A549 (cell line): Measurements from ENCODE around the gene RPAP3. TPM values are rescaled to one million over a fixed set of nuclear protein-coding genes. Genes with fewer than 3 reads are reported as not detected.

Experiments used
- ATAC-seq, 2 experiments: fragments of 200-7000 bp in 1 of 2; fragments of >200 bp in 1 of 2; cut with Nextera tagmentation in 1 of 2; cut with Tn5 transposase in 1 of 2; 3 replicates each; pipeline versions ENCODE4 v1.8.0 to v1.9.1; 2018 to 2020; ENCODE audit warnings: mild to moderate bottlenecking in 1 of 2, moderate library complexity in 1 of 2
- CTCF ChIA-PET: fragments of 300-600 bp; sonication (Branson Sonifier 250); formaldehyde crosslinking; extraction: SDS; loops from one replicate; lab custom pipeline; 2021; ENCODE audit warnings: antibody characterized with exemption, inconsistent platforms; lab: Yijun Ruan, JAX
- POLR2A ChIA-PET: fragments of 350-600 bp; formaldehyde crosslinking; extraction: SDS; loops from one replicate; lab custom pipeline; 2021; ENCODE audit warnings: antibody characterized with exemption, inconsistent platforms; lab: Yijun Ruan, JAX
- DNase-seq, 2 experiments: peaks; one replicate each; pipeline versions ENCODE4 v3.0.0 to v3.0.0-alpha.2; 2011 to 2016; ENCODE audit warnings: low read depth in 1 of 2, low spot score in 1 of 2
- FAIRE-seq: peaks from 2 replicates; lab custom pipeline; 2011; peaks lifted over from hg19 to GRCh38; lab: Jason Lieb, UNC
- H3K27ac ChIP-seq, 2 experiments: fragments of >200 bp; sonication (Bioruptor Twin); formaldehyde crosslinking; 3 replicates each; pipeline ENCODE4 v1.5.1; 2016 to 2017
- H3K4me1 ChIP-seq: fragments of >200 bp; sonication (Bioruptor Twin); formaldehyde crosslinking; 3 replicates; pipeline ENCODE4 v1.6.1; 2016
- H3K4me2 ChIP-seq: fragments of >200 bp; sonication (Bioruptor Twin); formaldehyde crosslinking; 3 replicates; pipeline ENCODE4 v1.6.1; 2016
- H3K4me3 ChIP-seq: fragments of >200 bp; sonication (Bioruptor Twin); formaldehyde crosslinking; 3 replicates; pipeline ENCODE4 v1.5.1; 2016
- H3K9me3 ChIP-seq: fragments of >200 bp; sonication (Bioruptor Twin); formaldehyde crosslinking; 3 replicates; pipeline ENCODE4 v1.6.1; 2016
- CBX2 ChIP-seq: fragments of 200-600 bp; sonication (generic); IDR thresholded peaks from 2 replicates; pipeline ENCODE4 v1.6.1; 2016; ENCODE audit warnings: low read depth, mild to moderate bottlenecking, borderline replicate concordance
- CEBPB ChIP-seq, 2 experiments: fragments of >200 bp in 1 of 2; sonication (Bioruptor Twin) in 1 of 2; formaldehyde crosslinking in 1 of 2; IDR thresholded peaks; 2 replicates each; pipeline ENCODE4 v1.6.1; 2012 to 2016
- EHF ChIP-seq: fragments of 250-450 bp; sonication (Bioruptor Pico); IDR thresholded peaks from 2 replicates; pipeline ENCODE4 v1.5.0; 2020; ENCODE audit warnings: mild to moderate bottlenecking
- EP300 ChIP-seq, 2 experiments: fragments of >200 bp; sonication (Bioruptor Twin); formaldehyde crosslinking; IDR thresholded peaks; 2 replicates in 1 of 2; 3 replicates in 1 of 2; pipeline ENCODE4 v1.6.1; 2016 to 2017
- ESRRA ChIP-seq: fragments of 150-350 bp; IDR thresholded peaks from 2 replicates; pipeline ENCODE4 v1.6.1; 2014; ENCODE audit warnings: mild to moderate bottlenecking, low read length, borderline replicate concordance
- FOSL2 ChIP-seq, 2 experiments: fragments of 450-650 bp in 1 of 2; fragments of >200 bp in 1 of 2; sonication (Bioruptor Twin) in 1 of 2; formaldehyde crosslinking; IDR thresholded peaks; 2 replicates each; pipeline versions ENCODE4 v1.5.0 to v1.6.1; 2016 to 2020; ENCODE audit warnings: mild to moderate bottlenecking in 1 of 2, moderate library complexity in 1 of 2
- GATA3 ChIP-seq: IDR thresholded peaks from 2 replicates; pipeline ENCODE4 v1.6.1; 2012; ENCODE audit warnings: borderline replicate concordance
- HDAC2 ChIP-seq: fragments of 200-600 bp; sonication (generic); IDR thresholded peaks from 2 replicates; pipeline ENCODE4 v1.6.1; 2016
- HEYL ChIP-seq: fragments of 250-450 bp; sonication (Bioruptor Pico); IDR thresholded peaks from 2 replicates; pipeline ENCODE4 v1.8.0; 2021; ENCODE audit warnings: mild to moderate bottlenecking, moderate library complexity
- JUNB ChIP-seq: fragments of >200 bp; sonication (Bioruptor Twin); formaldehyde crosslinking; IDR thresholded peaks from 2 replicates; pipeline ENCODE4 v1.6.1; 2016
- KDM1A ChIP-seq: fragments of 200-600 bp; sonication (generic); IDR thresholded peaks from 2 replicates; pipeline ENCODE4 v1.6.1; 2016; ENCODE audit warnings: low read depth, mild to moderate bottlenecking
- KDM5A ChIP-seq: fragments of 200-600 bp; sonication (generic); IDR thresholded peaks from 2 replicates; pipeline ENCODE4 v1.6.1; 2016; ENCODE audit warnings: antibody characterized with exemption, mild to moderate bottlenecking
- MAFK ChIP-seq: fragments of 450-650 bp; IDR thresholded peaks from 2 replicates; pipeline ENCODE4 v1.6.1; 2014; ENCODE audit not compliant: partially characterized antibody
- MAZ ChIP-seq: fragments of 150-350 bp; IDR thresholded peaks from 2 replicates; pipeline ENCODE4 v1.6.1; 2014; ENCODE audit warnings: antibody characterized with exemption, low read depth, low read length, borderline replicate concordance
- MYC ChIP-seq: IDR thresholded peaks from 2 replicates; pipeline ENCODE4 v1.6.1; 2012; ENCODE audit warnings: mild to moderate bottlenecking, inconsistent platforms, low read length, improper control_type of control experiment, borderline replicate concordance
- PHF8 ChIP-seq: fragments of 200-600 bp; sonication (generic); IDR thresholded peaks from 2 replicates; pipeline ENCODE4 v1.6.1; 2016; ENCODE audit warnings: low read depth, mild to moderate bottlenecking, antibody characterized with exemption, moderate library complexity, borderline replicate concordance
- POLR2A ChIP-seq: IDR thresholded peaks from 2 replicates; pipeline ENCODE4 v1.6.1; 2012; ENCODE audit warnings: mild to moderate bottlenecking, low read length
- POLR2AphosphoS2 ChIP-seq: conservative IDR thresholded peaks from 2 replicates; pipeline ENCODE4 v1.6.1; 2012; ENCODE audit warnings: low read length, improper control_type of control experiment, inconsistent platforms
- RAD21 ChIP-seq, 2 experiments: fragments of >200 bp in 1 of 2; sonication (Bioruptor Twin) in 1 of 2; formaldehyde crosslinking in 1 of 2; IDR thresholded peaks in 1 of 2; conservative IDR thresholded peaks in 1 of 2; 2 replicates in 1 of 2; 3 replicates in 1 of 2; pipeline ENCODE4 v1.6.1; 2012 to 2018; ENCODE audit warnings: inconsistent platforms in 1 of 2
- RCOR1 ChIP-seq: fragments of 150-350 bp; IDR thresholded peaks from 2 replicates; pipeline ENCODE4 v1.6.1; 2014; ENCODE audit warnings: antibody characterized with exemption, low read length, low read depth
- RNF2 ChIP-seq: fragments of 200-600 bp; sonication (generic); IDR thresholded peaks from 2 replicates; pipeline ENCODE4 v1.6.1; 2016; ENCODE audit warnings: low read depth, mild to moderate bottlenecking, antibody characterized with exemption, moderate library complexity, borderline replicate concordance
- SMC3 ChIP-seq: fragments of >200 bp; sonication (Bioruptor Twin); formaldehyde crosslinking; IDR thresholded peaks from 3 replicates; pipeline ENCODE4 v1.6.1; 2018; ENCODE audit warnings: inconsistent platforms
- SREBF2 ChIP-seq: fragments of 450-650 bp; IDR thresholded peaks from 2 replicates; pipeline ENCODE4 v1.6.1; 2014; ENCODE audit warnings: mild to moderate bottlenecking, moderate library complexity
- TP53 ChIP-seq: fragments of 250-450 bp; sonication (Bioruptor Pico); IDR thresholded peaks from 2 replicates; pipeline ENCODE4 v1.5.0; 2021; ENCODE audit warnings: mild to moderate bottlenecking, moderate library complexity
- ZC3H11A ChIP-seq: fragments of 450-650 bp; IDR thresholded peaks from 2 replicates; pipeline ENCODE4 v1.6.1; 2014; ENCODE audit warnings: antibody characterized with exemption, mild to moderate bottlenecking
- ZFP36 ChIP-seq: fragments of 450-650 bp; IDR thresholded peaks from 2 replicates; pipeline ENCODE4 v1.6.1; 2014; ENCODE audit warnings: borderline replicate concordance; ENCODE audit not compliant: partially characterized antibody
- ZNF302 ChIP-seq: fragments of 250-450 bp; sonication (Bioruptor Pico); IDR thresholded peaks from 2 replicates; pipeline ENCODE4 v1.9.0; 2021; ENCODE audit warnings: inconsistent platforms, mild to moderate bottlenecking, moderate library complexity
- WGBS: methylation state at CpG from one replicate; pipeline ENCODE4 v1.1.6; 2017; ENCODE audit errors: missing lambda C conversion rate; 5-methylcytosine and 5-hydroxymethylcytosine counted together
- polyA plus RNA-seq, 4 experiments: library from polyadenylated mRNA; depleted of rRNA in 3 of 4; stranded (reverse); fragments of >200 nt; fragmentation: RNase III in 1 of 4; extraction: RNeasy Plus Mini Kit Qiagen cat#74134 plus additional on column Dnase treatment in 1 of 4; gene quantifications; 2 replicates in 3 of 4; 3 replicates in 1 of 4; pipeline ENCODE4 v1.2.3, GENCODE V29; 2011 to 2017
- TF ChIP-seq, protein P1 (sequence below): IDR thresholded peaks from 2 replicates; pipeline ENCODE4 v1.6.1; 2012
- TF ChIP-seq, protein P2 (sequence below): IDR thresholded peaks from 2 replicates; pipeline ENCODE4 v1.6.1; 2012
- TF ChIP-seq, protein P3 (sequence below): fragments of >200 bp; sonication (Bioruptor Twin); formaldehyde crosslinking; IDR thresholded peaks from 3 replicates; pipeline ENCODE4 v1.5.1; 2016

The RPAP3 gene
- polyA plus RNA-seq, 2 of the 4 experiments (the other 2 are of a cell fraction), result 51.6 to 74.6 TPM

DNA sequence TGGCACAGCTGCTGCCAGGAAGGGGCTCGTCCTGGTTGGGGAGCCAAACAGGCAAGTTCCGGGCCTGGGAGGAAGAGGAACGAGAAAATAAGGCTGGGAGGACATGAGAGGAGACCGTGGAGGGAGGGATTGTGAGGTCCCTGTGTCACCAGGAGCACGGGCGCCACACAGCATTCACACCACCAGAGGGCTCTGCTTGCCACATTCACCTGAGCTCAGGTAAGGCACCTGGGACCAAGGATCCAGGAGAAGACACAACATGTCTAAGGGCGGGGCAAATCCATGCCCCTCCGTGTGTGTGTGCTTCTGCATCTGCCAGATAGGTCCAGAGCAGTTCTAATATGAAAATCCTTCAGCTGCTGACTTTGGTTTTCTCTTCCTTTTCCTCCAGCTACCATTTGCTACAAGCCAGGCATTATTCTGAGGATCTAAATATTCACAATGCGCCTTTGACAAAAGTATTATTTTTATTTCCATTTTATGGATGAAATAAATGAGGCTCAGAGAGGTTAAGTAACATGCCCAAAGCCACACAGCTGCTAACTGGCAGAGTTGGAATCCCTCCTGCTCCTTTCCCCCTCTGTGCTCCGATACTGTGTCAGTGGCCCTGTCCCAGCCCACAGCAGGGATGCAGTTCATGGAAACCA, 38.3 kb upstream of the RPAP3 start (continued):
- TF ChIP-seq PHF8 (no peak), FOSL2 (IDR thresholded peaks at IDR 0.05) (no peak), FOSL2 (CRISPR knock-in tag; IDR thresholded peaks at IDR 0.05) (no peak), MAFK (no peak), EP300 (IDR thresholded peaks at IDR 0.05) (no peak), MYC (no peak), RNF2 (no peak), ESRRA (no peak), TP53 (CRISPR knock-in tag) (no peak), POLR2AphosphoS2 (no peak)

DNA sequence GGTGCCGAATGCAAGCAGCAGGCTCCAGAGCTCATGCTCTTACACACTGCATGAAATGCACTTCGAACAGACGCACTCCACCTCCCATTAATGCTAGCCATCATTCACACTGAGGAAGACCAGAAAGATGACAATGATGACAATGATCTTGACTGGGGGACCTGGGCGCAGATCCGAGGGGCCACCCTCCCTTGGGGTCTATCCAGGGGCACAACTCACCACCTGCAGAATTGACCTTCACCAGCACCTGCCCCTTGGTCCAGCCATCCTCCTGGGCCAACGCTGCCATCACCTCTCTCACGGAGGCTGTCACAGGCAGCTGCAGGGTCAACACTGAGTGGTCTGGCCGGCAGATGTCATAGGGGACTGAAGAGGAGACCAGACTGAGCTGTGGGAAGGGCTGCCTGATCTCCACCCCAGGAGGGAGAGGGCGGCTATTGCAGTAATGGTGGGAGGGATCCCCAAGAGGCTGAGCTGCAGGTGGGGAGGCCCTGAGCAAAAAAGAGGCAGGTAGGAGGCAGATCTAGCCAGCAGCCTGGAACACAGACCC, 37.6 kb upstream of the RPAP3 start:
- Histone ChIP-seq H3K27ac (no peak overlapping the region), H3K9me3 (no peaks in the 10 kb centered on the region), H3K4me1 (peaks cover 8% of the 10 kb centered on the region), H3K4me2 (no peak overlapping the region), H3K4me3 (no peak overlapping the region)
- CTCF ChIA-PET, result interaction anchor here (1.0 to 43.9 kb wide), 27 partner anchors 13 to 711 kb away, joined by 3 to 1399 read pairs (median 7); partner anchors contain the start of genes ENDOU, RAPGEF3 and SLC48A1
- FAIRE-seq (no peak), DNase-seq (no peak), ATAC-seq (no peak)
- TF ChIP-seq POLR2A (no peak), SREBF2 (no peak), KDM1A (no peak), CEBPB (IDR thresholded peaks at IDR 0.05) (no peak), SMC3 (no peak), HEYL (CRISPR knock-in tag) (no peak), ZC3H11A (no peak), GATA3 (no peak), KDM5A (no peak), ZFP36 (no peak), POLR2AphosphoS2 (no peak), MAFK (no peak), MAZ (no peak), EHF (CRISPR knock-in tag) (no peak), PHF8 (no peak), CBX2 (no peak), HDAC2 (no peak)
- TF ChIP-seq, protein P1, sequence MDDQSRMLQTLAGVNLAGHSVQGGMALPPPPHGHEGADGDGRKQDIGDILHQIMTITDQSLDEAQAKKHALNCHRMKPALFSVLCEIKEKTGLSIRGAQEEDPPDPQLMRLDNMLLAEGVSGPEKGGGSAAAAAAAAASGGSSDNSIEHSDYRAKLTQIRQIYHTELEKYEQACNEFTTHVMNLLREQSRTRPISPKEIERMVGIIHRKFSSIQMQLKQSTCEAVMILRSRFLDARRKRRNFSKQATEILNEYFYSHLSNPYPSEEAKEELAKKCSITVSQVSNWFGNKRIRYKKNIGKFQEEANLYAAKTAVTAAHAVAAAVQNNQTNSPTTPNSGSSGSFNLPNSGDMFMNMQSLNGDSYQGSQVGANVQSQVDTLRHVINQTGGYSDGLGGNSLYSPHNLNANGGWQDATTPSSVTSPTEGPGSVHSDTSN, result no peak
- TF ChIP-seq, protein P2, sequence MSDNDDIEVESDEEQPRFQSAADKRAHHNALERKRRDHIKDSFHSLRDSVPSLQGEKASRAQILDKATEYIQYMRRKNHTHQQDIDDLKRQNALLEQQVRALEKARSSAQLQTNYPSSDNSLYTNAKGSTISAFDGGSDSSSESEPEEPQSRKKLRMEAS, result no peak
- POLR2A ChIA-PET, result interaction anchor here (2.0 kb wide), 1 partner anchor 16 kb away, joined by 5 read pairs; no protein-coding TSS in a partner anchor
- WGBS, result 60% methylated on average over 9 of the region's 9 CpGs

DNA sequence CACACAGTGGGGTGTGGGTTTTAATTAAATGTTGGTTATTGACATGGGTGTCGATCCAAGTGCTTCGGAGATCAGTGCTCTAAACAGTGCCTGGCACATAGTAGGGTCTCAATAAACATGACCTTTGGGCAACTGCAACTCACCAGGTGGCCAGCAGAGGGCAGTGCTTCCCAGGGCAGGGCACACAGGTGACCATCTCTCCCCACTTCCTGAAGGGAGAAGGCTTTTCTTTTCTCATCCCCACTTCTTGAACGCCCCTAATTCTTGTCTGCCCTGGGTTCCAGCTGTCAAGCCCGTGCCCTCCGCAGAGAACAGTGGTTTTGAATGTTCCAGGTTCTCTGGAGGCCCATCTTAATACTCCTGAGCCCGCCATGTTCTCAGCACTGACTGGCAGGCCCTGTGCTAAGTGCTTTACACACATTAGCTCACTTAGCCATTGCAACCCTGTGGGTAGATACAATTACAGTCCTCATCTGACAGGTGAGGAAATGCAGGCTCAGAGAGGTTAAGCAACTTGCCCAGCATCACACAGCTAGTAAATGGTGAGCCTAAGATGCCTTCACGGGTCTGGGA, 36.5 kb upstream of the RPAP3 start:
- no peak for FAIRE-seq

More for the DNA sequence above, 36.5 kb upstream of the RPAP3 start:
- WGBS, result 28% methylated on average over 7 of the region's 7 CpGs
- DNase-seq, result peak; percentile 63 to 67
- TF ChIP-seq ZC3H11A (no peak), ESRRA (peak; percentile 99), ZNF302 (no peak), RCOR1 (no peak), RAD21 (conservative IDR thresholded peaks at IDR 0.05 in 1 of 2, IDR thresholded peaks at IDR 0.05 in 1 of 2) (peak; percentile 93 to 97), ZFP36 (peak; percentile 56), JUNB (no peak), SMC3 (peak; percentile 94), GATA3 (0 out of 2 replicates have a peak, but pooled peaks have one; percentile 13)
- TF ChIP-seq, protein P3, sequence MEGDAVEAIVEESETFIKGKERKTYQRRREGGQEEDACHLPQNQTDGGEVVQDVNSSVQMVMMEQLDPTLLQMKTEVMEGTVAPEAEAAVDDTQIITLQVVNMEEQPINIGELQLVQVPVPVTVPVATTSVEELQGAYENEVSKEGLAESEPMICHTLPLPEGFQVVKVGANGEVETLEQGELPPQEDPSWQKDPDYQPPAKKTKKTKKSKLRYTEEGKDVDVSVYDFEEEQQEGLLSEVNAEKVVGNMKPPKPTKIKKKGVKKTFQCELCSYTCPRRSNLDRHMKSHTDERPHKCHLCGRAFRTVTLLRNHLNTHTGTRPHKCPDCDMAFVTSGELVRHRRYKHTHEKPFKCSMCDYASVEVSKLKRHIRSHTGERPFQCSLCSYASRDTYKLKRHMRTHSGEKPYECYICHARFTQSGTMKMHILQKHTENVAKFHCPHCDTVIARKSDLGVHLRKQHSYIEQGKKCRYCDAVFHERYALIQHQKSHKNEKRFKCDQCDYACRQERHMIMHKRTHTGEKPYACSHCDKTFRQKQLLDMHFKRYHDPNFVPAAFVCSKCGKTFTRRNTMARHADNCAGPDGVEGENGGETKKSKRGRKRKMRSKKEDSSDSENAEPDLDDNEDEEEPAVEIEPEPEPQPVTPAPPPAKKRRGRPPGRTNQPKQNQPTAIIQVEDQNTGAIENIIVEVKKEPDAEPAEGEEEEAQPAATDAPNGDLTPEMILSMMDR, result peak; percentile 98
- TF ChIP-seq, protein P1, result no peak
- Histone ChIP-seq H3K4me2 (no peak overlapping the region), H3K4me1 (peaks cover 8% of the 10 kb centered on the region), H3K4me3 (no peak overlapping the region), H3K27ac (no peak overlapping the region), H3K9me3 (no peaks in the 10 kb centered on the region)
- ChIA-PET POLR2A (interaction anchor here (2.0 kb wide), 1 partner anchor 17 kb away, joined by 5 read pairs; no protein-coding TSS in a partner anchor), CTCF (interaction anchor here (0.6 to 43.9 kb wide), 43 partner anchors 14 to 963 kb away, joined by 3 to 1399 read pairs (median 5); partner anchors contain the start of genes ENDOU, RAPGEF3, RPAP3 and SLC48A1)
- peak; percentile 12 to 75; a peak in 3 of 6 replicates for ATAC-seq
